K562 (cell line): ENCODE data around the gene SYNE1.

ENCODE experiments used
- CREM ChIP-seq: IDR thresholded peaks from 2 replicates; pipeline ENCODE4 v1.6.1; 2014; ENCODE audit warnings: antibody characterized with exemption, low read depth
- RBM25 ChIP-seq: fragments of 200-400 bp; formaldehyde crosslinking; IDR thresholded peaks from 2 replicates; pipeline ENCODE4 v1.6.1; 2018; ENCODE audit warnings: low read length, low read depth, moderate library complexity; ENCODE audit not compliant: severe bottlenecking
- ZFP36 ChIP-seq: fragments of 150-350 bp; IDR thresholded peaks from 2 replicates; pipeline ENCODE4 v1.6.1; 2018; ENCODE audit warnings: low read length, low read depth; ENCODE audit not compliant: partially characterized antibody
- ZNF140 ChIP-seq: fragments of 250-450 bp; sonication (Bioruptor Pico); IDR thresholded peaks from 2 replicates; pipeline ENCODE4 v1.8.0; 2021; ENCODE audit warnings: moderate library complexity, mild to moderate bottlenecking, inconsistent platforms

GRCh38 chr6:152401978-152402377 lies 235.2 kb downstream of the SYNE1 start:
- no peak for TF ChIP-seq RBM25
- no peak for TF ChIP-seq ZFP36
- no peak for TF ChIP-seq ZNF140 (CRISPR knock-in tag)
- TF ChIP-seq CREM: no peak
